Liver (tissue), 9 donors: ENCODE measurements around the gene ERH. TPM values are rescaled to one million over a fixed set of nuclear protein-coding genes. Genes with fewer than 3 reads are reported as not detected.

Experiments used
- DNase-seq: peaks from one replicate; pipeline ENCODE4 v3.0.0-alpha.2; 2017; ENCODE audit warnings: low spot score
- H3K27ac ChIP-seq, 2 donors: one replicate each; pipeline ENCODE4 v1.7.0; 2013; ENCODE audit warnings: inconsistent platforms in 2 of 2, low read length in 2 of 2, control low read depth in 1 of 2, low read depth in 1 of 2, mild to moderate bottlenecking in 1 of 2
- H3K27me3 ChIP-seq, 4 donors: one replicate each; pipeline versions ENCODE4 v1.6.1 to v1.7.0; 2013; ENCODE audit warnings: low read length in 3 of 4, inconsistent platforms in 1 of 4, mild to moderate bottlenecking in 1 of 4, moderate library complexity in 1 of 4; ENCODE audit not compliant: control insufficient read depth in 4 of 4, insufficient read depth in 4 of 4
- H3K36me3 ChIP-seq, 4 donors: one replicate each; pipeline versions ENCODE4 v1.6.1 to v1.7.0; 2013; ENCODE audit warnings: low read length in 3 of 4, mild to moderate bottlenecking in 3 of 4, low read depth in 1 of 4, moderate library complexity in 1 of 4; ENCODE audit not compliant: control insufficient read depth in 4 of 4, insufficient read depth in 3 of 4
- H3K4me1 ChIP-seq, 4 donors: one replicate each; pipeline versions ENCODE4 v1.6.1 to v1.7.0; 2013; ENCODE audit warnings: low read length in 3 of 4, mild to moderate bottlenecking in 3 of 4, moderate library complexity in 1 of 4; ENCODE audit not compliant: control insufficient read depth in 4 of 4, insufficient read depth in 4 of 4
- H3K4me3 ChIP-seq, 3 donors: one replicate each; pipeline versions ENCODE4 v1.6.1 to v1.7.0; 2013; ENCODE audit warnings: low read length in 3 of 3, control low read depth in 1 of 3, low read depth in 1 of 3, mild to moderate bottlenecking in 1 of 3
- H3K9ac ChIP-seq, 2 donors: one replicate each; pipeline ENCODE4 v1.7.0; 2013; ENCODE audit warnings: low read length in 2 of 2, mild to moderate bottlenecking in 2 of 2, moderate library complexity in 2 of 2, control low read depth in 1 of 2, low read depth in 1 of 2
- H3K9me3 ChIP-seq, 4 donors: one replicate each; pipeline versions ENCODE4 v1.6.1 to v1.7.0; 2013; ENCODE audit warnings: low read length in 3 of 4; ENCODE audit not compliant: control insufficient read depth in 4 of 4
- EGR1 ChIP-seq, 2 donors: IDR thresholded peaks; 2 replicates each; pipeline ENCODE4 v1.6.1; 2016 to 2018; ENCODE audit warnings: antibody characterized with exemption in 2 of 2, low read depth in 2 of 2
- FOXA1 ChIP-seq: IDR thresholded peaks from 2 replicates; pipeline ENCODE4 v1.6.1; 2016; ENCODE audit warnings: antibody characterized with exemption
- FOXA2 ChIP-seq: IDR thresholded peaks from 2 replicates; pipeline ENCODE4 v1.6.1; 2016; ENCODE audit warnings: antibody characterized with exemption
- HNF4A ChIP-seq, 2 donors: conservative IDR thresholded peaks; 2 replicates each; pipeline ENCODE4 v1.6.1; 2016; ENCODE audit warnings: antibody characterized with exemption in 2 of 2, mild to moderate bottlenecking in 2 of 2
- HNF4G ChIP-seq: IDR thresholded peaks from 2 replicates; pipeline ENCODE4 v1.6.1; 2016; ENCODE audit warnings: antibody characterized with exemption
- JUND ChIP-seq, 2 donors: IDR thresholded peaks; 2 replicates each; pipeline ENCODE4 v1.6.1; 2016; ENCODE audit warnings: antibody characterized with exemption in 2 of 2
- RXRA ChIP-seq, 2 donors: IDR thresholded peaks; 2 replicates each; pipeline ENCODE4 v1.6.1; 2017 to 2018; ENCODE audit warnings: antibody characterized with exemption in 2 of 2, mild to moderate bottlenecking in 1 of 2
- SP1 ChIP-seq: IDR thresholded peaks from 2 replicates; pipeline ENCODE4 v1.6.1; 2018; ENCODE audit warnings: antibody characterized with exemption, mild to moderate bottlenecking
- TAF1 ChIP-seq: conservative IDR thresholded peaks from 2 replicates; pipeline ENCODE4 v1.6.1; 2016; ENCODE audit warnings: antibody characterized with exemption, mild to moderate bottlenecking
- WGBS: extraction: QIAGEN DNeasy Blood & Tissue Kit; methylation state at CpG from one replicate; pipeline ENCODE4 v1.1.7; 2013; 5-methylcytosine and 5-hydroxymethylcytosine counted together
- polyA plus RNA-seq, 2 donors: library from polyadenylated mRNA; stranded (reverse) in 1 of 2; unstranded in 1 of 2; fragments of 200-250 nt in 1 of 2; fragments of >200 nt in 1 of 2; fragmentation: Nextera tagmentation in 1 of 2; extraction: Ambion mirVana in 1 of 2; gene quantifications; one replicate each; pipeline versions ENCODE4 v1.2.1 to v1.2.3, GENCODE V29; 2013 to 2015
- total RNA-seq, 2 donors: library from RNA; depleted of rRNA; stranded (reverse); fragments of >200 nt; gene quantifications; one replicate each; pipeline ENCODE4 v1.2.3, GENCODE V29; 2014
- TF ChIP-seq, protein P1 (sequence below): IDR thresholded peaks from 2 replicates; pipeline ENCODE4 v1.6.1; 2016; ENCODE audit warnings: antibody characterized with exemption
- TF ChIP-seq, protein P2 (sequence below): IDR thresholded peaks from 2 replicates; pipeline ENCODE4 v1.6.1; 2016; ENCODE audit warnings: antibody characterized with exemption
- TF ChIP-seq, protein P3 (sequence below): IDR thresholded peaks from 2 replicates; pipeline ENCODE4 v1.6.1; 2016; ENCODE audit warnings: antibody characterized with exemption
- TF ChIP-seq, protein P4 (sequence below): fragments of 150-350 bp; IDR thresholded peaks from 2 replicates; pipeline ENCODE4 v1.5.1; 2017; ENCODE audit warnings: improper control_type of control experiment, low read depth, low read length; ENCODE audit not compliant: missing input control
- TF ChIP-seq, protein P5 (sequence below): IDR thresholded peaks from 2 replicates; pipeline ENCODE4 v1.6.1; 2016; ENCODE audit warnings: antibody characterized with exemption, mild to moderate bottlenecking
- donor health status: healthy.
- donor health status: healthy.
- donor health status: healthy.
- donor health status: healthy.
- donor health status: healthy.

The ERH gene
- total and polyA plus RNA-seq, 4 donors = 49.2 to 78.0 (median 63.4) TPM

DNA sequence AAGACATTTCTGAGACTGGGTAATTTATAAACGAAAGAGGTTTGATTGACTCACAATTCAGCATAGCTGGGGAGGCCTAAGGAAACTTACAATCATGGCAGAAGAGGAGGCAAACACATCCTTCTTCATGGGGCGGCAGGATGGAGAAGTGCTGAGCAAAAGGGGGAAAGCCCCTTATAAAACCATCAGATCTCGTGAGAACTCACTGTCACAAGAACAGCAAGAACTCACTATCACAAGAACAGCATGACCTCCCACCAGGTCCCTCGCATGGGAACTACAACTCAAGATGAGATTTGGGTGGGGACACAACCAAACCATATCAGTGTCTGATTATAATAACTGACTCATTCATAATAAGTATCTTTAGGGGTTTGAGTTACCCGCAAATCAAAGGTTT lies 6.8 kb upstream of the ERH start:
- Histone ChIP-seq H3K27me3 (no peaks in the 10 kb centered on the region), H3K4me1 (peaks cover 4 to 16% (median 14%) of the 10 kb centered on the region in 4 donors), H3K9me3 (no peaks in the 10 kb centered on the region), H3K27ac (no peak overlapping the region), H3K36me3 (no peaks in the 10 kb centered on the region), H3K4me3 (no peak overlapping the region), H3K9ac (no peak overlapping the region)
- TF ChIP-seq, protein P1, sequence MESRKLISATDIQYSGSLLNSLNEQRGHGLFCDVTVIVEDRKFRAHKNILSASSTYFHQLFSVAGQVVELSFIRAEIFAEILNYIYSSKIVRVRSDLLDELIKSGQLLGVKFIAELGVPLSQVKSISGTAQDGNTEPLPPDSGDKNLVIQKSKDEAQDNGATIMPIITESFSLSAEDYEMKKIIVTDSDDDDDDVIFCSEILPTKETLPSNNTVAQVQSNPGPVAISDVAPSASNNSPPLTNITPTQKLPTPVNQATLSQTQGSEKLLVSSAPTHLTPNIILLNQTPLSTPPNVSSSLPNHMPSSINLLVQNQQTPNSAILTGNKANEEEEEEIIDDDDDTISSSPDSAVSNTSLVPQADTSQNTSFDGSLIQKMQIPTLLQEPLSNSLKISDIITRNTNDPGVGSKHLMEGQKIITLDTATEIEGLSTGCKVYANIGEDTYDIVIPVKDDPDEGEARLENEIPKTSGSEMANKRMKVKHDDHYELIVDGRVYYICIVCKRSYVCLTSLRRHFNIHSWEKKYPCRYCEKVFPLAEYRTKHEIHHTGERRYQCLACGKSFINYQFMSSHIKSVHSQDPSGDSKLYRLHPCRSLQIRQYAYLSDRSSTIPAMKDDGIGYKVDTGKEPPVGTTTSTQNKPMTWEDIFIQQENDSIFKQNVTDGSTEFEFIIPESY = no peak
- TF ChIP-seq JUND (IDR thresholded peaks at IDR 0.05) (no peak), FOXA1 (no peak), HNF4G (no peak), EGR1 (IDR thresholded peaks at IDR 0.05; ENCODE audit: low read depth in 2 of 2) (no peak), TAF1 (no peak), FOXA2 (no peak), SP1 (no peak), HNF4A (conservative IDR thresholded peaks at IDR 0.05) (no peak)
- TF ChIP-seq, protein P2, sequence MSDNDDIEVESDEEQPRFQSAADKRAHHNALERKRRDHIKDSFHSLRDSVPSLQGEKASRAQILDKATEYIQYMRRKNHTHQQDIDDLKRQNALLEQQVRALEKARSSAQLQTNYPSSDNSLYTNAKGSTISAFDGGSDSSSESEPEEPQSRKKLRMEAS = no peak
- TF ChIP-seq, protein P3, sequence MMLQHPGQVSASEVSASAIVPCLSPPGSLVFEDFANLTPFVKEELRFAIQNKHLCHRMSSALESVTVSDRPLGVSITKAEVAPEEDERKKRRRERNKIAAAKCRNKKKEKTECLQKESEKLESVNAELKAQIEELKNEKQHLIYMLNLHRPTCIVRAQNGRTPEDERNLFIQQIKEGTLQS = no peak
- TF ChIP-seq, protein P4, sequence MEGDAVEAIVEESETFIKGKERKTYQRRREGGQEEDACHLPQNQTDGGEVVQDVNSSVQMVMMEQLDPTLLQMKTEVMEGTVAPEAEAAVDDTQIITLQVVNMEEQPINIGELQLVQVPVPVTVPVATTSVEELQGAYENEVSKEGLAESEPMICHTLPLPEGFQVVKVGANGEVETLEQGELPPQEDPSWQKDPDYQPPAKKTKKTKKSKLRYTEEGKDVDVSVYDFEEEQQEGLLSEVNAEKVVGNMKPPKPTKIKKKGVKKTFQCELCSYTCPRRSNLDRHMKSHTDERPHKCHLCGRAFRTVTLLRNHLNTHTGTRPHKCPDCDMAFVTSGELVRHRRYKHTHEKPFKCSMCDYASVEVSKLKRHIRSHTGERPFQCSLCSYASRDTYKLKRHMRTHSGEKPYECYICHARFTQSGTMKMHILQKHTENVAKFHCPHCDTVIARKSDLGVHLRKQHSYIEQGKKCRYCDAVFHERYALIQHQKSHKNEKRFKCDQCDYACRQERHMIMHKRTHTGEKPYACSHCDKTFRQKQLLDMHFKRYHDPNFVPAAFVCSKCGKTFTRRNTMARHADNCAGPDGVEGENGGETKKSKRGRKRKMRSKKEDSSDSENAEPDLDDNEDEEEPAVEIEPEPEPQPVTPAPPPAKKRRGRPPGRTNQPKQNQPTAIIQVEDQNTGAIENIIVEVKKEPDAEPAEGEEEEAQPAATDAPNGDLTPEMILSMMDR = no peak
- 95% methylated on average over 5 of the region's 5 CpGs for whole genome bisulfite sequencing
- DNase-seq = no peak

DNA sequence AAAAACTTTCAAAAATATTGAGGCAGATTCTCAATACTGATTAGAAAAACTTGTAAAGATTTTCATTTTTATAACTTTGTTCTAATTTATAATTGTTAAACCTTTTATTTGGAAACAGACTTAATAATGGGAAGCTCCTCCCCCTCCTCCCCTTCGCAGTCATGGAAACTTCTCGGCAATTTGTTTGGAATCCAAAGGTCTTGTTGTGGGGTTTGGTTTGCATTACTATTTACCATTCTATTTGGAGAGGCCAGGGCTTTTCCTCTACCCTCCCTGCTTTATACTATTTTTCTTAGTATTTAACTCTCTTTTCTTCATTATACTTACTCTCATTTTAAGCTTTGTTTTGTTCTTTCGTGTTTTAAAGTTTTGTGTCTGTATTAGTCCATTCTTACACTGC lies 6.4 kb upstream of the ERH start:
- WGBS = 59% methylated on average over 3 of the region's 3 CpGs
- no peak overlapping the region for H3K4me3 ChIP-seq
- DNase-seq = no peak
- no peaks in the 10 kb centered on the region for H3K9me3 ChIP-seq
- no peaks in the 10 kb centered on the region for H3K27me3 ChIP-seq
- H3K4me1 ChIP-seq = peaks cover 6 to 20% (median 18%) of the 10 kb centered on the region in 4 donors
- TF ChIP-seq RXRA (IDR thresholded peaks at IDR 0.05) = no peak
- peak; percentile 7 to 17 for TF ChIP-seq JUND (IDR thresholded peaks at IDR 0.05)
- peak in 1 of 2 donors; percentile 35 for TF ChIP-seq EGR1 (IDR thresholded peaks at IDR 0.05; ENCODE audit: low read depth in 2 of 2)
- peak; percentile 37 to 70 for TF ChIP-seq HNF4A (conservative IDR thresholded peaks at IDR 0.05)
- TF ChIP-seq FOXA2 = no peak
- TF ChIP-seq SP1 = peak; percentile 62
- TF ChIP-seq HNF4G = peak; percentile 38
- TF ChIP-seq, protein P3 = no peak
- no peak overlapping the region for H3K9ac ChIP-seq
- no peak overlapping the region for H3K27ac ChIP-seq
- H3K36me3 ChIP-seq = no peaks in the 10 kb centered on the region

DNA sequence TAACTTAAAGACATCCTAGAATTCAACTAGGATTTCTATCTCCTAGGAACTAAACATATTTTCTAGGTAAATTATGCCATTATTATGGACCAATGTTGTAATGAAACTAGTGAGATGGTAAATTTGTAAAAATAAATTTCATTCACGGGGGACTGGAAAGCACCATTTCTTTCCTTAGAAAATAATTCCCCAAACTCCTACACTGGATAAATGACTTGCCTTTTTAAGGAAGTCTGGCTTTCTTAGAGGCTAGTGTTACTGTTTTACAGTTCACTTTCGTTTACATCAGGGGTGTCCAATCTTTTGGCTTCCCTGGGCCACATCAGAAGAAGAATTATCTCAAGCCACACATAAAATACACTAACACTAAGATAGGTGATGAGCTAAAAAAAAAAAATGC lies 3.7 kb upstream of the ERH start:
- DNase-seq = no peak
- H3K9me3 ChIP-seq = no peaks in the 10 kb centered on the region
- 90% methylated on average over 2 of the region's 2 CpGs for WGBS
- no peak overlapping the region for H3K27ac ChIP-seq
- H3K27me3 ChIP-seq = no peaks in the 10 kb centered on the region
- H3K4me1 ChIP-seq = peaks cover 5 to 33% (median 30%) of the 10 kb centered on the region in 4 donors
- H3K36me3 ChIP-seq = no peaks in the 10 kb centered on the region
- H3K4me3 ChIP-seq = no peak overlapping the region
- no peak overlapping the region for H3K9ac ChIP-seq
- no peak for TF ChIP-seq EGR1 (IDR thresholded peaks at IDR 0.05; ENCODE audit: low read depth in 2 of 2)
- TF ChIP-seq, protein P3 = no peak
- TF ChIP-seq, protein P5, sequence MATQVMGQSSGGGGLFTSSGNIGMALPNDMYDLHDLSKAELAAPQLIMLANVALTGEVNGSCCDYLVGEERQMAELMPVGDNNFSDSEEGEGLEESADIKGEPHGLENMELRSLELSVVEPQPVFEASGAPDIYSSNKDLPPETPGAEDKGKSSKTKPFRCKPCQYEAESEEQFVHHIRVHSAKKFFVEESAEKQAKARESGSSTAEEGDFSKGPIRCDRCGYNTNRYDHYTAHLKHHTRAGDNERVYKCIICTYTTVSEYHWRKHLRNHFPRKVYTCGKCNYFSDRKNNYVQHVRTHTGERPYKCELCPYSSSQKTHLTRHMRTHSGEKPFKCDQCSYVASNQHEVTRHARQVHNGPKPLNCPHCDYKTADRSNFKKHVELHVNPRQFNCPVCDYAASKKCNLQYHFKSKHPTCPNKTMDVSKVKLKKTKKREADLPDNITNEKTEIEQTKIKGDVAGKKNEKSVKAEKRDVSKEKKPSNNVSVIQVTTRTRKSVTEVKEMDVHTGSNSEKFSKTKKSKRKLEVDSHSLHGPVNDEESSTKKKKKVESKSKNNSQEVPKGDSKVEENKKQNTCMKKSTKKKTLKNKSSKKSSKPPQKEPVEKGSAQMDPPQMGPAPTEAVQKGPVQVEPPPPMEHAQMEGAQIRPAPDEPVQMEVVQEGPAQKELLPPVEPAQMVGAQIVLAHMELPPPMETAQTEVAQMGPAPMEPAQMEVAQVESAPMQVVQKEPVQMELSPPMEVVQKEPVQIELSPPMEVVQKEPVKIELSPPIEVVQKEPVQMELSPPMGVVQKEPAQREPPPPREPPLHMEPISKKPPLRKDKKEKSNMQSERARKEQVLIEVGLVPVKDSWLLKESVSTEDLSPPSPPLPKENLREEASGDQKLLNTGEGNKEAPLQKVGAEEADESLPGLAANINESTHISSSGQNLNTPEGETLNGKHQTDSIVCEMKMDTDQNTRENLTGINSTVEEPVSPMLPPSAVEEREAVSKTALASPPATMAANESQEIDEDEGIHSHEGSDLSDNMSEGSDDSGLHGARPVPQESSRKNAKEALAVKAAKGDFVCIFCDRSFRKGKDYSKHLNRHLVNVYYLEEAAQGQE = no peak
- TF ChIP-seq, protein P1 = no peak
- TF ChIP-seq HNF4G = no peak
- TF ChIP-seq RXRA (IDR thresholded peaks at IDR 0.05) = no peak
- TF ChIP-seq SP1 = no peak
- no peak for TF ChIP-seq HNF4A (conservative IDR thresholded peaks at IDR 0.05)
- TF ChIP-seq FOXA2 = no peak
- TF ChIP-seq, protein P2 = no peak
- no peak for TF ChIP-seq TAF1
